ENCODE data around the gene LCT.

GRCh38 chr2:135745545-135745944 is 91.4 kb downstream of the LCT start:
- TF ChIP-seq, protein P1, sequence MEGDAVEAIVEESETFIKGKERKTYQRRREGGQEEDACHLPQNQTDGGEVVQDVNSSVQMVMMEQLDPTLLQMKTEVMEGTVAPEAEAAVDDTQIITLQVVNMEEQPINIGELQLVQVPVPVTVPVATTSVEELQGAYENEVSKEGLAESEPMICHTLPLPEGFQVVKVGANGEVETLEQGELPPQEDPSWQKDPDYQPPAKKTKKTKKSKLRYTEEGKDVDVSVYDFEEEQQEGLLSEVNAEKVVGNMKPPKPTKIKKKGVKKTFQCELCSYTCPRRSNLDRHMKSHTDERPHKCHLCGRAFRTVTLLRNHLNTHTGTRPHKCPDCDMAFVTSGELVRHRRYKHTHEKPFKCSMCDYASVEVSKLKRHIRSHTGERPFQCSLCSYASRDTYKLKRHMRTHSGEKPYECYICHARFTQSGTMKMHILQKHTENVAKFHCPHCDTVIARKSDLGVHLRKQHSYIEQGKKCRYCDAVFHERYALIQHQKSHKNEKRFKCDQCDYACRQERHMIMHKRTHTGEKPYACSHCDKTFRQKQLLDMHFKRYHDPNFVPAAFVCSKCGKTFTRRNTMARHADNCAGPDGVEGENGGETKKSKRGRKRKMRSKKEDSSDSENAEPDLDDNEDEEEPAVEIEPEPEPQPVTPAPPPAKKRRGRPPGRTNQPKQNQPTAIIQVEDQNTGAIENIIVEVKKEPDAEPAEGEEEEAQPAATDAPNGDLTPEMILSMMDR (IDR thresholded peaks at IDR 0.05; ENCODE audit: insufficient read depth, low read length) = no peak
- no peak for TF ChIP-seq GABPA (IDR thresholded peaks at IDR 0.05; ENCODE audit: low read depth)
